GM19025 (cell line): Measurements from ENCODE around the gene CAPN6.

Experiments used
- ATAC-seq: cut with Tn5 transposase; IDR thresholded peaks from one replicate; pipeline ENCODE4 v1.9.1; 2021; ENCODE audit warnings: mild to moderate bottlenecking, low read depth, moderate library complexity; ENCODE audit not compliant: unreplicated experiment

The CAPN6 gene

GRCh38 chrX:111216293-111216801 is 53.9 kb downstream of the CAPN6 start:
- ATAC-seq: no peak

- ATAC-seq: no peak
These were observed 62.4 kb downstream of the CAPN6 start for GRCh38 chrX:111207851-111208250.

- no peak for ATAC-seq
These were observed 70.0 kb downstream of the CAPN6 start for GRCh38 chrX:111200327-111200726.

GRCh38 chrX:111199505-111199904 is 70.8 kb downstream of the CAPN6 start:
- no peak for ATAC-seq
